Stimulated activated CD8-positive, alpha-beta memory T cell treated with anti-CD3 and anti-CD28 coated beads, Interleukin-12 subunit alpha, Interleukin-12 subunit beta, amount 100 ng/mL, for 4 hours (primary cell): ENCODE measurements around the gene ACR.

ENCODE experiments used
- DNase-seq: peaks from one replicate; pipeline ENCODE4 v3.0.0-alpha.2; 2020; ENCODE audit warnings: low read depth

Gene ACR

GRCh38 chr22:50717709-50718351 lies 20.2 kb upstream of the ACR start:
- DNase-seq = no peak

GRCh38 chr22:50718352-50718709 lies 19.7 kb upstream of the ACR start:
- DNase-seq = no peak

GRCh38 chr22:50719814-50720300 lies 18.1 kb upstream of the ACR start:
- no peak for DNase-seq

- DNase-seq = no peak
Measured at GRCh38 chr22:50720301-50721256, 17.4 kb upstream of the ACR start.

GRCh38 chr22:50721257-50721844 lies 16.7 kb upstream of the ACR start:
- DNase-seq = no peak

- no peak for DNase-seq
Measured at GRCh38 chr22:50722048-50722701, 15.8 kb upstream of the ACR start.

GRCh38 chr22:50722716-50723428 lies 15.1 kb upstream of the ACR start:
- no peak for DNase-seq

- no peak for DNase-seq
Measured at GRCh38 chr22:50723991-50724390, 14.0 kb upstream of the ACR start.

- DNase-seq = no peak
Measured at GRCh38 chr22:50724616-50725015, 13.4 kb upstream of the ACR start.

- DNase-seq = no peak
Measured at GRCh38 chr22:50725597-50725996, 12.4 kb upstream of the ACR start.

GRCh38 chr22:50726643-50727340 lies 11.2 kb upstream of the ACR start:
- DNase-seq = no peak

- DNase-seq = no peak
Measured at GRCh38 chr22:50727678-50728522, 10.1 kb upstream of the ACR start.

- DNase-seq = no peak
Measured at GRCh38 chr22:50728523-50728931, 9.5 kb upstream of the ACR start.

- no peak for DNase-seq
Measured at GRCh38 chr22:50729391-50730012, 8.5 kb upstream of the ACR start.

- no peak for DNase-seq
Measured at GRCh38 chr22:50730013-50730891, 7.8 kb upstream of the ACR start.

- DNase-seq = no peak
Measured at GRCh38 chr22:50730941-50731661, 6.9 kb upstream of the ACR start.

- DNase-seq = no peak
Measured at GRCh38 chr22:50731811-50732624, 6.0 kb upstream of the ACR start.
